HG03469 (cell line): ENCODE measurements around the gene DISP3.
"Not testable (repeated sequence)": the region's sequence is repeated elsewhere in the genome, so short reads cannot be mapped to it uniquely, and the experiment has no call there.

Experiments
- ATAC-seq: cut with Tn5 transposase; IDR thresholded peaks from one replicate; pipeline ENCODE4 v1.9.1; 2021; ENCODE audit warnings: mild to moderate bottlenecking, moderate library complexity, moderate number of reproducible peaks; ENCODE audit not compliant: unreplicated experiment

Gene DISP3

GRCh38 chr1:11570821-11571380, 91.9 kb downstream of the DISP3 start:
- ATAC-seq: no peak

GRCh38 chr1:11571906-11572616, 93.1 kb downstream of the DISP3 start:
- ATAC-seq: no peak

GRCh38 chr1:11573116-11573692, 94.2 kb downstream of the DISP3 start:
- ATAC-seq: no peak

- no peak for ATAC-seq
Observed at GRCh38 chr1:11575553-11575952, 96.6 kb downstream of the DISP3 start.

- no peak for ATAC-seq
Observed at GRCh38 chr1:11576109-11576875, 97.3 kb downstream of the DISP3 start.

GRCh38 chr1:11578004-11578403, 99.0 kb downstream of the DISP3 start:
- no peak for ATAC-seq

- ATAC-seq: no peak
Observed at GRCh38 chr1:11579506-11579905, 100.6 kb downstream of the DISP3 start.

- not testable (repeated sequence) for ATAC-seq
Observed at GRCh38 chr1:11580049-11580448, 101.1 kb downstream of the DISP3 start.

- no peak for ATAC-seq
Observed at GRCh38 chr1:11581445-11581991, 102.6 kb downstream of the DISP3 start.

GRCh38 chr1:11585389-11585788, 106.4 kb downstream of the DISP3 start:
- no peak for ATAC-seq
